Fibroblast of skin of right biceps (primary cell): ENCODE measurements around the gene PCA3.

ENCODE experiments used
- DNase-seq: peaks from one replicate; pipeline ENCODE4 v3.0.0-alpha.2; 2013

The PCA3 gene

GRCh38 chr9:76835571-76836283, 71.5 kb downstream of the PCA3 start:
- DNase-seq = peak; percentile 93
